ENCODE results near the gene IMMP1L.
A peak's percentile ranks its signal among the peaks of the same experiment; 100 is the strongest.
"Not testable (repeated sequence)": the region's sequence is repeated elsewhere in the genome, so short reads cannot be mapped to it uniquely, and the experiment has no call there.

IMMP1L gene

DNA sequence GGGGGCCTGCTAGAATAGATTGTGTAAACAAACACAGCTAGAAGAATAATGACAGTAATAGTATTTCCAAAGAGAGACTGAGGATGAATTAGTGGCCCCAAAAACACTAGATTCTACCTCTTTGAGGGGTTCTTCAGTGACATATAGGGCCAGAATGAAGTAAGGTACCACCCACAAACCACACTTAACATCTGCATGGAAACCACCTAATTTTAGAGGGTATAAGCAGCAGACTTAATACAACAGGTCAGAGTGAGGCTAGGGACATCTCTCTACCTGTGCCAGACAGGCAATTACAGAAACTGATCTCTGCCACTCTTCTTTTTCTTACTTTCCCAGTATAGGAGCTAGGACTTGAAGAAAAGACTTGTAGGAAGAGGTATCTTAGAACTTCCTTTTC is 20.3 kb upstream of the IMMP1L start:
- no peak for DNase-seq (ENCODE audit: low read depth)
- H3K4me3 ChIP-seq (ENCODE audit: low read length): no peak overlapping the region
- no peak for TF ChIP-seq CTCF (IDR thresholded peaks at IDR 0.05; ENCODE audit: insufficient read depth, low read depth, low read length, missing control alignments)

DNA sequence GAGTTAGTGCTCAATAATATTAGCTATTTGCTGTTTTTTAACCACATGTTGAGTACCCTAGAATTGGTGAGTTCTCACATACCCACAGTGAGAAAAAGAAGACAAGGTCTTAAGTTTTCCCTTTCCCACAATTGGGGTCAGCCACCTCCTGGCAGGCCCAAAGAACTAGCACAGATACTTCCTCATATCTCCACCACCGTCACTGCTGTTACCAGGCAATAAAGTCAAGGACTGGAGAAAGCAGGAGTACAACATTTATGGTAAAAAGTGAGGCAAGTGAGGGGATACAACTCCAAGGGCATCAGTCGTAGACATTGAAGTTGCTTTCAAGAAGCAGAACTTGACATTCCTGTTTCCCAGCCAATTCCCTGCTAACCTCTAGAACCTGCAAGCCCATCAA is 19.8 kb upstream of the IMMP1L start:
- DNase-seq (ENCODE audit: low read depth): peak; percentile 4
- no peak overlapping the region for H3K4me3 ChIP-seq (ENCODE audit: low read length)
- no peak for TF ChIP-seq CTCF (IDR thresholded peaks at IDR 0.05; ENCODE audit: insufficient read depth, low read depth, low read length, missing control alignments)

- TF ChIP-seq CTCF (IDR thresholded peaks at IDR 0.05; ENCODE audit: insufficient read depth, low read depth, low read length, missing control alignments): no peak
- H3K4me3 ChIP-seq (ENCODE audit: low read length): no peak overlapping the region
- no peak for DNase-seq (ENCODE audit: low read depth)
These were observed 12.2 kb upstream of the IMMP1L start for GRCh38 chr11:31521497-31522150.

- H3K4me3 ChIP-seq (ENCODE audit: low read length): no peak overlapping the region
- DNase-seq (ENCODE audit: low read depth): no peak
- no peak for TF ChIP-seq CTCF (IDR thresholded peaks at IDR 0.05; ENCODE audit: insufficient read depth, low read depth, low read length, missing control alignments)
These were observed 2.7 kb upstream of the IMMP1L start for GRCh38 chr11:31512117-31512516.

GRCh38 chr11:31509051-31509428 is 382 bp downstream of the IMMP1L start:
- no peak for TF ChIP-seq CTCF (IDR thresholded peaks at IDR 0.05; ENCODE audit: insufficient read depth, low read depth, low read length, missing control alignments)
- DNase-seq (ENCODE audit: low read depth): peak; percentile 13
- peak overlapping the region; percentile 95 for H3K4me3 ChIP-seq (ENCODE audit: low read length)

GRCh38 chr11:31500560-31500959 is 8.9 kb downstream of the IMMP1L start:
- TF ChIP-seq CTCF (IDR thresholded peaks at IDR 0.05; ENCODE audit: insufficient read depth, low read depth, low read length, missing control alignments): no peak
- peak; percentile 9 for DNase-seq (ENCODE audit: low read depth)
- H3K4me3 ChIP-seq (ENCODE audit: low read length): no peak overlapping the region

DNA sequence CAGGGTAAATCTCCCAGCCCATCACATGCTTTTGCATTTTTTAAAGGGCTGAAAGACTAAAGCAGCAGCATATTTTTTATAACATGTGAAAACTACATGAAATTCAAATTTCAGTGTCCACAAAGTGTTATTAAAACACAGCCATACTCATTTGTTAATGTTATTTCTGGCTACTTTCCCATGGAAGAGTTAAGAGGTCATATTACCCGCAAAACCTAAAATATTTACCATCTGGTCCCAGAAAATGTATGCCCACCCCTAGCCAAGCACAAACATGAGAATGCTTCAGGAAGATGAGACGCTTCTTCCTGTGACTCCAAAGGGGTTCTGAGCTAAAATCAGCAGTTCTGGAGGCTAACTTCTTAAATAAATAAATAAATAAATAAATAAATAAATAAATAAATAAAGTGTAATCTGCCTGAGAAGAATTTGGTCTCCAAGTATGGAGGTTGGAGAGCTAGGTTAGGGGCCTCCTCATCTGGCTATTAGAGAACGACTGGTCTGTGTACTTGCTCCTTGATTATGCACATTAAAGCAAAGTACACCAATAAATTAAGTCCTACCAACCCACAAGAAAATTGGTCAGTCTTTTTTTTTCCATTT is 9.7 kb downstream of the IMMP1L start:
- H3K4me3 ChIP-seq (ENCODE audit: low read length): no peak overlapping the region
- TF ChIP-seq CTCF (IDR thresholded peaks at IDR 0.05; ENCODE audit: insufficient read depth, low read depth, low read length, missing control alignments): no peak
- DNase-seq (ENCODE audit: low read depth): no peak

DNA sequence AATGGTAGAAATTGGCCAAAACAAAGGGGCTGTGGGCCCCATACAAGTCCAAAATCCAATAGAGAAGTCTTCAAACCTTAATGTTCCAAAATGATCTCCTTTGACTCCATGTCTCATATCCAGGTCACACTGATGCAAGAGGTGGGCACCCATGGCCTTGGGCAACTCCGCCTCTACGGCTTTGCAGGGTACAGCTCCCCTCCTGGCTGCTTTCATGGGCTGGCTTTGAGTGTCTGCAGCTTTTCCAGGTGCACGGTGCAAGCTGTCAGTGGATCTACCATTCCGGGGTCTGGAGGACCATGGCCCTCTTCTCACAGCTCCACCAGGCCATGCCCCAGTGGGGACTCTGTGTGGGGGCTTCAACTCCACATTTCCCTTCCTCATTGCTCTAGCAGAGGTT is 15.7 kb downstream of the IMMP1L start:
- not testable (repeated sequence) for H3K4me3 ChIP-seq (ENCODE audit: low read length); DNase-seq (ENCODE audit: low read depth)

Data from epithelial cell of esophagus (primary cell).